SH-SY5Y (cell line): ENCODE measurements around the gene SLX4.

ENCODE experiments used
- GATA2 ChIP-seq: IDR thresholded peaks from 2 replicates; pipeline ENCODE4 v1.6.1; 2011; ENCODE audit warnings: mild to moderate bottlenecking, low read depth, low read length
- GATA3 ChIP-seq: IDR thresholded peaks from 2 replicates; pipeline ENCODE4 v1.6.1; 2011; ENCODE audit warnings: low read depth, mild to moderate bottlenecking, low read length, moderate library complexity

GRCh38 chr16:3659251-3659650 lies 47.8 kb upstream of the SLX4 start:
- no peak for TF ChIP-seq GATA2
- TF ChIP-seq GATA3: no peak
